HG02870 (cell line): ENCODE results near the gene GEN1.

Source experiments
- ATAC-seq: cut with Tn5 transposase; IDR thresholded peaks from one replicate; pipeline ENCODE4 v1.9.1; 2021; ENCODE audit warnings: mild to moderate bottlenecking, moderate library complexity; ENCODE audit not compliant: unreplicated experiment

Gene GEN1

GRCh38 chr2:17752892-17753802 lies 791 bp upstream of the GEN1 start:
- ATAC-seq, result peak; percentile 28

DNA sequence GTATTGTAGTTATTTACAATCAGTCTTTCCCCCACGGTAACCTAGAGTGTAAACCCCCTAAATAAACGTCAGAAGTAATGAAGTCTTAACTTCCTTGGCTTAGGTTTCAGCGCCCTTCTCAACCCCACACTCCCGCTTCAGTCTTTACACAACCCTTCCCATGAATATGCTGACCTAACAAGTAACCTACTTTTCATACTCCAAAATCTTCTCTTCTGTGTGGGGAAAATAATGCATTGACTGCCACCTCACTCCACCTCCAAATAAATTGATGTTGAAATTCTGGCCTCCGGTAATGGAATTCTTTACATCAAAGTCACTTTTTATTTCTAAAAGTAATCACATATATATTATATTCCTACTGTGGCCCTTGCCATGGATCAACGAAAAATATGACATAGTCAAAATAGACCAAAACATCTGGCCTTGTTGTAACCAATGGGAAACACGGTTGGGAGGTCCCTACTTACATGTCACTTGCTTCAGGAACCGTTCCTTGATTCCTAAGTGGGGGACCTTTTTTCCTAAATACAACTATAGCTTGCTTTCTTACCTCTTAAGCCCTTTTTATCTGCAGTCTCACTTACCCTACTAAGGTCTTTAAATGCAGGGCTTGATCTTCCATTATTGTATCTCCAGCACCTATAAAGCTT lies 961 bp downstream of the GEN1 start:
- ATAC-seq, result no peak

GRCh38 chr2:17756668-17757067 lies 2.7 kb downstream of the GEN1 start:
- ATAC-seq, result no peak

DNA sequence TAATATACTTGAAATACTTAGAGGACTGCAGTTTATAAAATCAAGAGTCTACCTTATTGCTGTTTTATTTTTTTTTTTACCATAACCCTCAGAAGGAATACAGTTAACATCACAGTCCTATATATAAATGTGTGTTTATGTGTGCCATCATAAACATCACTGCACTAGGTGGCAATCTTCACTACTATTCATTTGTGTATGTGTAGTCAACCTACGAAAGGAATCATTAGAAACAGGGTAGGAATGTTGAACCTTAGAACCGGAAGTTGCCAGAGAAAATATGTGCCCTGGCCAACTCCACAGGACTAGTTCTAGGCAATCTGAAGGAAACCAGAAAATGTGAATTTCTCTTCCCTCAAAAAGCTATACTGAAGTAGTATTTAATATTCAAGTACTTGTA lies 3.4 kb downstream of the GEN1 start:
- ATAC-seq, result no peak

DNA sequence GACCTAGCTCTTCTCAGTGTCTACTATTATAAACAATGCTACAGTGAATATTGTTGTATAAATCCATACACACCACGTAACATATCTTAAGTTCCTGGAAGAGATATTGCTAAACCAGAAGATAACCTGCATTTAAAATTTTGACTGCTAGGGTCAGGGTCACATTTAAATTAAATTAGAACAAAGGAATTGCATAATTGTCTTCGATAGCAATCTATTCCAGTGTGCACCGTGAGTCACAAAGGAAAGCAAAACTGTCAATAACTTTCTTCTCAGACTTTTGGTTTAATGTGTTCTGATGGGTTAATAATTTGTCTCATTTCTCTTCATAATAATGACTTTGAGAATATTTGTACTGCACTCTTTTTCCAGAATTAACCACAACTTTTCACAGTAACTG lies 4.2 kb downstream of the GEN1 start:
- ATAC-seq, result no peak

DNA sequence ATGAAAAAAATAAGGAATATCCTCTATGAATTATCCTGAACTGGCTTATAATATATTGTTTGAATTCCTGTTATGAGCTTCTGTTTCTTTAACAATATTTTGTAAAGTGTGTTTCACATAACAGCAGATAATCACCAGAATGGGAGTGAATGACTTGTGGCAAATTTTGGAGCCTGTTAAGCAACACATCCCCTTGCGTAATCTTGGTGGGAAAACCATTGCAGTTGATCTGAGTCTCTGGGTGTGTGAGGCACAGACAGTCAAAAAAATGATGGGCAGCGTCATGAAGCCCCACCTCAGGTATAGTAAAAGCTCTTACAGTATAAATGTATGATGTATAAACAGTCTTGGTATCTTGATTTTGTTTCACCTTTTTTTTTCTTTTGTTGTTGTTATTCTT lies 5.9 kb downstream of the GEN1 start:
- no peak for ATAC-seq

DNA sequence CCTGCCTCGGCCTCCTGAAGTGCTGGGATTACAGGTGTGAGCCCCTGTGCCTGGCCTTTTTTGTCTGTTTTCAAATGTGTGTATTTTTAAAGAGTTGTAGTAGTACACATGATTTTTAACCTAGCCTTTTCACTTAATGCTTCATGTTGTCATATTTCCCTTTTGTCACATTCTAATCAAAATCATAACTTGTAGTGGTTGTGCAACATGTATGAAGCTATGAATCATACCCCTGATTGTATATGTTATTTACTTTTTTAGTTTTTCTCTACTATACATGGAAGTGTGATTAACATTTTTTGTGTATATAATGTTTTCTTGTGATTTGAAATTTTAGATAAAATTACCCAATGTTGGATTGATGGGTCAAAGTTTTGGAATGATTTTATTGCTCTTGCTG lies 8.5 kb downstream of the GEN1 start:
- ATAC-seq, result no peak

DNA sequence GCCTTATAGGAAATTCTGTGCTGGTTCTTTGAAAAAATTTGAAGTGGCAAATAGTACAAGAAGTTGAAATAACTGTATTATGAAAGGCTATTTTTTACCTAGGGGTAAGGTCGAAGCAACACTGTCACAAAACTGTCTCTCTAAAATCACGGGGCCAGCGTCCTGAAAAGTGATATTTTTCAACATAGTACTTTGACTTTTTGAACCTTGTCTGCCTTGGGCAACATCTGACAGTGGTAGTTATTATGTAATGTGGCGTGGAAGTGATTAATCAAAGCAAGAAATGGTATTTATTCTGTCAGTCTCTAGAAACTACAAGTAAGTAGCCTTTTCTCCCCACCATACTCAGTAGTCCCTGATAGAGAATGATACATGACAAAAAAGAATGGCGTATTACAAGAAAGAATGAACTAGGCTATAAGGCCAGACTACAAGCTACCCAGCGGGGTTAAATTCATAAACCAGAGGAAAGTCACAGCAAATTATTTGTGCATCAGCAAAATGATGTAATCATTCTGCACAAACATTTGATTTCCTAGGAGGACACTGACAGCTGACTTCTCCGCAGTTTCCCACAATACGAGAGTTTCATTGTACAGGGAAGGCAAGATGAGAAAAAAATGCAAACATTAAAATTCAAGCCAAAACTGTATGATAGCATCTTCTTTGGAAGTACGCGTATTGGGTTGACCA lies 9.8 kb downstream of the GEN1 start:
- no peak for ATAC-seq

- ATAC-seq, result no peak
These were observed 11.5 kb downstream of the GEN1 start for GRCh38 chr2:17765398-17765797.

DNA sequence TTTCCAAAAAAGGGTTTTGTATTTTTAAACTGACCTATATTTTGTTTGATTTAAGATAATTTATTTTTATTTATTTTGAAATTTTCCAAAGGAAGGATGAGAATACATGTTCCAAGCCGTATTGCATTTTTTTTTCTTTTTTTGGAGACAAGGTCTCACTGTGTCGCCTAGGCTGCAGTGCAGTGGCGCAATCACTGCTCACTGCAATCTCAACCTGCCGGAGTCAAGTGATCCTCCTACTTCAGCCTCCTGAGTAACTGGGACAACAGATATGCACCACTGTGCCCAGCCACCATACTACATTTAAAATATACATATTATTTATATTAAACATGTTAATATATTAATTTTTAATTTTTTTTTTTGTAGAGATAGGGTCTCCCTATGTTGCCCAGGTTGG lies 15.0 kb downstream of the GEN1 start:
- no peak for ATAC-seq

DNA sequence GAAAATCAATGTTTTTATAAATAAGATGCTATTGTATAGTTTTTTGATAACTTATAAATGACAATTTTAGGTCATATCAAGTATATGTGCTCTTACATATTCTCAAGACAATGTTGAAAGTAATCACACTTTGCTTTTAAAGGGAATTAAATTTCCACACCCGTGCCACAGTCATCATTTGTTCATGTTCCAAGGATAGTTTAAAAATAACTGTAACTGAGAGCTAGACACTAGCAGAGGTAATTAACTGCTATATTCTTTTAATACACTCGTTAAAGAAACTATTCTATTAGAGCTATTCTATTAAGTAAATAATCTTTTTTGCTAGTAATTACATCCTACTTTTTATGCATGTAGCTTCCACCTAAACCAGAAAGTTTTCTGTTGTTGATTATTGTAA lies 18.0 kb downstream of the GEN1 start:
- no peak for ATAC-seq

GRCh38 chr2:17772532-17772931 lies 18.6 kb downstream of the GEN1 start:
- ATAC-seq, result no peak

DNA sequence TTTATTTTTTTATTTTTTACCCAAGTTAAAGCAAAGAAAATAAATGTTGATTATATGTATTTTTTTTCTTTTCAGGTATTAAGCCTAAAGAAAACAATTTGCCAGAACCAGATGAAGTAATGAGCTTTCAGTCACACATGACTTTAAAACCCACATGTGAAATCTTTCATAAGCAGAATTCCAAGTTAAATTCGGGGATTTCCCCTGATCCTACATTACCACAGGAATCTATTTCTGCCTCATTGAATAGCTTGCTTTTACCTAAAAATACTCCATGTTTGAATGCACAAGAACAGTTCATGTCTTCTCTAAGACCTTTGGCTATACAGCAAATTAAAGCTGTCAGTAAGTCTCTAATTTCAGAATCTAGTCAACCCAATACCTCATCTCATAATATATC lies 26.6 kb downstream of the GEN1 start:
- ATAC-seq, result no peak

DNA sequence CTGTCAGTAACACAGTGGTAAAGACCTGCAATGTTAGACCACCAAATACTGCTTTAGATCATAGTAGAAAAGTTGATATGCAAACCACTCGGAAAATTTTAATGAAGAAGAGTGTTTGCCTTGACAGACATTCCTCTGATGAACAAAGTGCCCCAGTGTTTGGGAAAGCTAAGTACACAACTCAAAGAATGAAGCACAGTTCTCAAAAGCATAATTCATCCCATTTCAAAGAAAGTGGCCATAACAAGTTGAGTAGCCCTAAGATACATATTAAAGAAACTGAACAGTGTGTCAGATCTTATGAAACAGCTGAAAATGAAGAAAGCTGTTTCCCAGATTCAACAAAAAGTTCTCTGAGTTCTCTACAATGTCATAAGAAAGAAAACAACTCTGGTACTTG lies 27.5 kb downstream of the GEN1 start:
- no peak for ATAC-seq

DNA sequence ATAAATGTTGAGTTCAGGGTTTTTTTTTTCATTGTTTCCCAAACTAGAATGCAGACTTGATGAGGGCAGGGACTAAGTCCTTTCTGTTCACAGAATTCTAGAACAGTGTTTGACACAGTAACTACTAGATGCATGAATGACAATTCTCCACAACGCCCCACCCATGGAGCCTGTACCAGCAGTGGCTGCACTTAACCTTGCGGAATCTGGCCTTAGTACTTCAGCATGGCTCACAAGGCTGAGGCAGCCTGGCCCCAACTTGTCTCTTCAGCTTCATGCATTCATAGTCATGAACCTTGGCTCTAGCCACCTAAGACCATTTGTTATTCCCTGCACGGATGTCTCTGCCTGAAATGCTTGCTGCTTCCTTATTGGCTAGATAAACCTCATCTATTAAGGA lies 32.8 kb downstream of the GEN1 start:
- no peak for ATAC-seq

DNA sequence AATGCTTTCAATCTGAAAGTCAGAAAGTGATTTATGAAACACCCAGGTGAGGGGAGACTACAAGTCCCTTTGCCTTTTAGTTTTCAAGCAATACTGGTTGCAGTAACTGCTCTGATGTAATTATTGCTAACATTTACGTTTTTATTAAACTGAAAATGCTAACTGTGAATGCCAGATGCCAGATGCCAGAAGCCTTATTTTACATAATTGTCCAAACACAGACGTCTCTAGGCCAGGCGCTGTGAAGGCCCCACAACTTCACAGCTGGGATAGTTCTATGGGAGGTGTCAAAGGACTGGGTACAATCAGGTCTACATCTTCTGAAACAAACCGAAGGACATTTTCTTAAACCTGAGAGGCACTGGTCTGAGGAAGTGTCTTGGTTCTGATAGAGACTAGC lies 34.8 kb downstream of the GEN1 start:
- ATAC-seq, result peak; percentile 25

DNA sequence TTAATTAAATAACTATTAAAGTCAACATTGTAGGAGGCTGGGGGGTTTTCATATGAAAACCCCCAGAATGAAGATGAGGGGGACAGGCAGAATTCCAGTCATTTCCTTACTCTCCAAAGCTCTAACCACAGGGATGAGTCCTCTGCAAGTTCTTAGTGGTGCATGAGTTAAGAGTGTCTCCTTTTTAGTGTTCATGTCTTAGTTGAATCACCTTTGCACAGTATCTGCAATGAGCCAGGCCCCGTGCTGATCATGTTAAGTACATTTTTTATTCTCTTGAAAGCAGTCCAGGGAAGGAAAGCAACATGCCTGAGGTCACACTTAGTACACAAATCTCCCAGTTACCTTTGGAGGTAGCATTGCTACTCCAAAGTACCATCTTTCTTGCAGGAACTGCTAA lies 36.6 kb downstream of the GEN1 start:
- no peak for ATAC-seq

GRCh38 chr2:17791121-17791816 lies 37.3 kb downstream of the GEN1 start:
- no peak for ATAC-seq

DNA sequence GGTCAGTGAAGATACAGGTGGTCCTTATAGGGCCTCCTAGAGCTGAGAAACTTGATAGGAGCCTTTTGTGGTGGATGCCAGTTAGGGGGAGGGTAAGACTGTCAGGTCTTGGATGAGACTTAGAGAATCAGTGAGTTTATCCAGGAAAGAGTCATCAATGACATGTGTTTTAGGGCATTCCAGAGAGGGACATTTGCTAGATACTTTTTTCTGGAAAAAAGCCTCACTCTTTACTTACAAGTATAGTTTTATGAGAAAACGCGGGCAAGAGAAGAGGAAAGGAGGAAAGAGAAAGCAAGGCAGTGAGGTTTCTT lies 37.8 kb downstream of the GEN1 start:
- ATAC-seq, result no peak

DNA sequence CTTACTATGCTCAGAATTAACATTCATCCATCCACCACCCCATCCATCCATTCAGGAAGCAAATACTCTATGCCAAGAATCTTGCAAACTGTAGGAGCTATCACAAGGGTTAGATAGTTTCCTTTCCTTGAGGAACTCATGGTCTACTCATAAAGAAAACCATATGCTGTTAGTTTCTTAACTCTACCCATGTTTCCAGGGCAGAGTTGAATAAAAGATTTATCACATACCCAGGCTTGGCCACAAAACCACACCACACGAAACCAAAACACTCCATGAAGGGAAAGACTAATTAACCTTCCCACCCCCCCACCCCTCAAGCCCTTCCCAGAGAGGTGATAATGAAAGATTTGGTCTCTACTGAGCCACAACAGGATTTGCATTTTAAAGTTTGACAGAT lies 38.6 kb downstream of the GEN1 start:
- peak; percentile 33 for ATAC-seq

- peak; percentile 30 for ATAC-seq
These were observed 39.4 kb downstream of the GEN1 start for GRCh38 chr2:17793296-17793695.
